ENCODE results near the gene MAFG. TPM values are rescaled to one million over a fixed set of nuclear protein-coding genes. Genes with fewer than 3 reads are reported as not detected.

MAFG gene
- total and polyA plus RNA-seq, 2 of the 13 experiments (the other 11 are each of a cell fraction or from before 2014, with no cell fraction given), result 14.5 to 20.0 TPM

GRCh38 chr17:81933178-81933699 lies 5.7 kb upstream of the MAFG start (continued):
- 0 out of 2 replicates have a peak, but pooled peaks have one; percentile 1 for TF ChIP-seq SAP130 (CRISPR knock-in tag; IDR thresholded peaks at IDR 0.05; ENCODE audit: low read depth)
- peak; percentile 59; the same call in 1 of the 2 replicates for TF ChIP-seq RBFOX2 (IDR thresholded peaks at IDR 0.05; ENCODE audit: low read depth, low read length)
- no peak for TF ChIP-seq BHLHE40 (IDR thresholded peaks at IDR 0.05; ENCODE audit: low read length)
- peak; percentile 90 for TF ChIP-seq AGO1 (IDR thresholded peaks at IDR 0.05; ENCODE audit: low read depth, low read length, poor library complexity, severe bottlenecking)
- no peak for TF ChIP-seq ZFP37 (CRISPR knock-in tag; IDR thresholded peaks at IDR 0.05; ENCODE audit: borderline replicate concordance)

GRCh38 chr17:81932333-81932983 lies 4.9 kb upstream of the MAFG start:
- ChIA-PET POLR2A (interaction anchor here (1.1 to 2.0 kb wide), 7 partner anchors 8 to 105 kb away, joined by 3 to 7 read pairs (median 4); partner anchors contain the start of genes CENPX, DCXR and LRRC45), CTCF (ENCODE audit: low intra/inter-chr PET ratio, low total read pairs) (no interaction called here)
- DNase-seq (ENCODE audit: low spot score) (no peak), ATAC-seq (no peak), FAIRE-seq (no peak)
- Histone ChIP-seq H4K20me1 (ENCODE audit: insufficient read depth, low read length) (peaks cover 5% of the 10 kb centered on the region; the same call in 1 of the 2 replicates), H3K27me3 (ENCODE audit: control insufficient read depth in 1 of 2, insufficient read depth in 2 of 2, low read length in 2 of 2) (no peaks in the 10 kb centered on the region; a peak in 1 of 5 replicates), H3K9me3 (ENCODE audit: low read length) (no peaks in the 10 kb centered on the region), H2AFZ (ENCODE audit: low read length) (no peak overlapping the region), H3K4me2 (ENCODE audit: low read depth, low read length) (no peak overlapping the region), H3K27ac (ENCODE audit: extremely low read length, insufficient read depth, low read length) (no peak overlapping the region), H3K36me3 (replicated peaks in 1 of 2; ENCODE audit: control insufficient read depth in 1 of 2, insufficient read depth in 2 of 2, low read length in 2 of 2) (peaks cover 11 to 28% of the 10 kb centered on the region in 2 experiments), H3K9ac (ENCODE audit: insufficient read depth, low read depth, low read length) (no peak overlapping the region; the same call in 1 of the 2 replicates), H3K4me3 (replicated peaks in 1 of 3; ENCODE audit: insufficient read depth in 1 of 3, low read depth in 2 of 3, low read length in 3 of 3) (no peak overlapping the region), H3K79me2 (ENCODE audit: insufficient read depth, low read length) (peaks cover 22% of the 10 kb centered on the region), H3K4me1 (ENCODE audit: insufficient read depth, low read length) (peaks cover 52% of the 10 kb centered on the region)
- intact Hi-C loops (cut with micrococcal nuclease; ENCODE audit: unreplicated experiment) (no loop called here), in situ Hi-C loops (cut with HindIII; ENCODE audit: extremely low pct_ligation_motif_present, low pct_unique_long_range_greater_than_20kb) (no loop called here)
- BruUV-seq (replicated peaks), result TSS peak; percentile 33
- WGBS (ENCODE audit: low lambda C conversion rate), result 95% methylated on average over 7 of the region's 9 CpGs
- TF ChIP-seq SP1 (IDR thresholded peaks at IDR 0.05), result no peak
- no peak for TF ChIP-seq SP1 (CRISPR knock-in tag; IDR thresholded peaks at IDR 0.05)
- peak; percentile 33 for TF ChIP-seq PAF1 (CRISPR knock-in tag; IDR thresholded peaks at IDR 0.05)
- TF ChIP-seq SMAD3 (CRISPR knock-in tag; IDR thresholded peaks at IDR 0.05), result no peak
- TF ChIP-seq ZNF333 (CRISPR knock-in tag; IDR thresholded peaks at IDR 0.05; ENCODE audit: borderline replicate concordance), result no peak
- no peak for TF ChIP-seq ZNF446 (CRISPR knock-in tag; IDR thresholded peaks at IDR 0.05)
- TF ChIP-seq ZNF619 (CRISPR knock-in tag; IDR thresholded peaks at IDR 0.05), result no peak
- peak; percentile 7; the same call in 1 of the 2 replicates for TF ChIP-seq POLR2G (IDR thresholded peaks at IDR 0.05; ENCODE audit: low read depth, low read length)
- TF ChIP-seq ZSCAN21 (CRISPR knock-in tag; IDR thresholded peaks at IDR 0.05; ENCODE audit: borderline replicate concordance), result no peak
- no peak for TF ChIP-seq NR1H2 (CRISPR knock-in tag; IDR thresholded peaks at IDR 0.05; ENCODE audit: borderline replicate concordance, low read depth)
- no peak for TF ChIP-seq ZBTB49 (CRISPR knock-in tag; IDR thresholded peaks at IDR 0.05; ENCODE audit: borderline replicate concordance)
- TF ChIP-seq HOXD1 (CRISPR knock-in tag; IDR thresholded peaks at IDR 0.05), result no peak
- TF ChIP-seq NFE2 (CRISPR knock-in tag; IDR thresholded peaks at IDR 0.05), result no peak
- TF ChIP-seq GABPB1 (CRISPR knock-in tag; IDR thresholded peaks at IDR 0.05), result 0 out of 2 replicates have a peak, but pooled peaks have one; percentile 17
- no peak for TF ChIP-seq ZNF614 (CRISPR knock-in tag; IDR thresholded peaks at IDR 0.05; ENCODE audit: borderline replicate concordance)
- no peak for TF ChIP-seq NFE2L2 (IDR thresholded peaks at IDR 0.05; ENCODE audit: low read length)
- peak; percentile 50; the same call in 1 of the 2 replicates for TF ChIP-seq FLYWCH1 (CRISPR knock-in tag; IDR thresholded peaks at IDR 0.05)
- no peak for TF ChIP-seq SNAI1 (CRISPR knock-in tag; IDR thresholded peaks at IDR 0.05; ENCODE audit: borderline replicate concordance)
- TF ChIP-seq RBM22 (optimal IDR thresholded peaks at IDR 0.05; ENCODE audit: low read length), result peak; percentile 12

Data from HepG2 (cell line).